GM21423 (cell line): ENCODE data around the gene CCDC9B.
A peak's percentile ranks its signal among the peaks of the same experiment; 100 is the strongest.

Experiments
- ATAC-seq: cut with Tn5 transposase; IDR thresholded peaks from one replicate; pipeline ENCODE4 v1.9.1; 2021; ENCODE audit warnings: mild to moderate bottlenecking, moderate library complexity; ENCODE audit not compliant: unreplicated experiment

The CCDC9B gene

GRCh38 chr15:40345867-40346578 lies 5.3 kb upstream of the CCDC9B start:
- no peak for ATAC-seq

GRCh38 chr15:40345225-40345866 lies 4.6 kb upstream of the CCDC9B start:
- no peak for ATAC-seq

GRCh38 chr15:40344631-40345120 lies 3.9 kb upstream of the CCDC9B start:
- peak; percentile 44 for ATAC-seq

GRCh38 chr15:40344217-40344616 lies 3.5 kb upstream of the CCDC9B start:
- ATAC-seq: no peak

- ATAC-seq: no peak
These were observed 2.8 kb upstream of the CCDC9B start for GRCh38 chr15:40343512-40343911.

- no peak for ATAC-seq
These were observed 1.9 kb upstream of the CCDC9B start for GRCh38 chr15:40342416-40343320.

- ATAC-seq: no peak
These were observed 550 bp downstream of the CCDC9B start for GRCh38 chr15:40340038-40340739.

GRCh38 chr15:40339621-40339945 lies 1.2 kb downstream of the CCDC9B start:
- ATAC-seq: no peak

- ATAC-seq: no peak
These were observed 1.7 kb downstream of the CCDC9B start for GRCh38 chr15:40338921-40339620.

GRCh38 chr15:40338041-40338657 lies 2.6 kb downstream of the CCDC9B start:
- ATAC-seq: no peak

GRCh38 chr15:40337597-40337996 lies 3.1 kb downstream of the CCDC9B start:
- ATAC-seq: no peak

- no peak for ATAC-seq
These were observed 4.0 kb downstream of the CCDC9B start for GRCh38 chr15:40336744-40337122.

GRCh38 chr15:40335938-40336743 lies 4.6 kb downstream of the CCDC9B start:
- no peak for ATAC-seq

- ATAC-seq: no peak
These were observed 5.6 kb downstream of the CCDC9B start for GRCh38 chr15:40334941-40335795.

- ATAC-seq: no peak
These were observed 6.2 kb downstream of the CCDC9B start for GRCh38 chr15:40334541-40334940.

GRCh38 chr15:40333922-40334492 lies 6.7 kb downstream of the CCDC9B start:
- ATAC-seq: peak; percentile 63

GRCh38 chr15:40332113-40332781 lies 8.5 kb downstream of the CCDC9B start:
- ATAC-seq: no peak
